Epithelial cell of esophagus (primary cell): ENCODE data around the gene MCU.
"Not testable (repeated sequence)": the region's sequence is repeated elsewhere in the genome, so short reads cannot be mapped to it uniquely, and the experiment has no call there.

Experiments used
- DNase-seq: peaks from one replicate; pipeline ENCODE4 v3.0.0; 2010; ENCODE audit warnings: low read depth
- H3K4me3 ChIP-seq: 2 replicates; pipeline ENCODE4 v1.5.1; 2011; ENCODE audit warnings: mild to moderate bottlenecking, low read length, control low read depth
- CTCF ChIP-seq: IDR thresholded peaks from 2 replicates; pipeline ENCODE4 v1.5.1; 2011; ENCODE audit warnings: low read depth, mild to moderate bottlenecking, low read length, control low read depth, inconsistent platforms; ENCODE audit not compliant: insufficient read depth; ENCODE audit errors: missing control alignments

MCU gene

GRCh38 chr10:72906446-72906845 lies 214.5 kb downstream of the MCU start:
- DNase-seq = peak; percentile 65
- no peak overlapping the region for H3K4me3 ChIP-seq
- TF ChIP-seq CTCF = no peak

GRCh38 chr10:72910705-72911104 lies 218.8 kb downstream of the MCU start:
- TF ChIP-seq CTCF = no peak
- no peak for DNase-seq
- no peak overlapping the region for H3K4me3 ChIP-seq

GRCh38 chr10:72911758-72912157 lies 219.8 kb downstream of the MCU start:
- no peak for DNase-seq
- TF ChIP-seq CTCF = no peak
- H3K4me3 ChIP-seq = no peak overlapping the region

- no peak for TF ChIP-seq CTCF
- H3K4me3 ChIP-seq = no peak overlapping the region
- no peak for DNase-seq
Observed at GRCh38 chr10:72912736-72913135, 220.8 kb downstream of the MCU start.

GRCh38 chr10:72913287-72913686 lies 221.3 kb downstream of the MCU start:
- DNase-seq = no peak
- H3K4me3 ChIP-seq = no peak overlapping the region
- no peak for TF ChIP-seq CTCF

GRCh38 chr10:72917201-72917600 lies 225.3 kb downstream of the MCU start:
- H3K4me3 ChIP-seq, DNase-seq: not testable (repeated sequence)

GRCh38 chr10:72917803-72918332 lies 225.9 kb downstream of the MCU start:
- DNase-seq, H3K4me3 ChIP-seq: not testable (repeated sequence)

- H3K4me3 ChIP-seq = no peak overlapping the region
- no peak for DNase-seq
- no peak for TF ChIP-seq CTCF
Observed at GRCh38 chr10:72918352-72918751, 226.4 kb downstream of the MCU start.

GRCh38 chr10:72921147-72921683 lies 229.3 kb downstream of the MCU start:
- DNase-seq, H3K4me3 ChIP-seq: not testable (repeated sequence)
